ENCODE data around the gene LMBRD2.
"Not testable (repeated sequence)": the region's sequence is repeated elsewhere in the genome, so short reads cannot be mapped to it uniquely, and the experiment has no call there.

The LMBRD2 gene

GRCh38 chr5:36164461-36164860 lies 12.8 kb upstream of the LMBRD2 start:
- no peak for DNase-seq (ENCODE audit: low read depth, low spot score)

GRCh38 chr5:36162810-36163486 lies 11.3 kb upstream of the LMBRD2 start:
- H3K4me3 ChIP-seq (ENCODE audit: low read length), result no peak overlapping the region
- DNase-seq (ENCODE audit: low read depth, low spot score), result no peak

More at GRCh38 chr5:36164461-36164860, 12.8 kb upstream of the LMBRD2 start:
- no peak overlapping the region for H3K4me3 ChIP-seq (ENCODE audit: low read length)

GRCh38 chr5:36161361-36161760 lies 9.7 kb upstream of the LMBRD2 start:
- DNase-seq (ENCODE audit: low read depth, low spot score), result no peak
- no peak overlapping the region for H3K4me3 ChIP-seq (ENCODE audit: low read length)

GRCh38 chr5:36160617-36161016 lies 8.9 kb upstream of the LMBRD2 start:
- no peak for DNase-seq (ENCODE audit: low read depth, low spot score)
- H3K4me3 ChIP-seq (ENCODE audit: low read length), result no peak overlapping the region

- DNase-seq (ENCODE audit: low read depth, low spot score), result no peak
- H3K4me3 ChIP-seq (ENCODE audit: low read length), result no peak overlapping the region
Observed at GRCh38 chr5:36158144-36158543, 6.5 kb upstream of the LMBRD2 start.

GRCh38 chr5:36156619-36157018 lies 4.9 kb upstream of the LMBRD2 start:
- DNase-seq (ENCODE audit: low read depth, low spot score), result no peak
- no peak overlapping the region for H3K4me3 ChIP-seq (ENCODE audit: low read length)

- no peak overlapping the region for H3K4me3 ChIP-seq (ENCODE audit: low read length)
- DNase-seq (ENCODE audit: low read depth, low spot score), result no peak
Observed at GRCh38 chr5:36156121-36156601, 4.5 kb upstream of the LMBRD2 start.

GRCh38 chr5:36155291-36155690 lies 3.6 kb upstream of the LMBRD2 start:
- DNase-seq (ENCODE audit: low read depth, low spot score), result no peak
- H3K4me3 ChIP-seq (ENCODE audit: low read length), result no peak overlapping the region

GRCh38 chr5:36153726-36154125 lies 2.0 kb upstream of the LMBRD2 start:
- DNase-seq (ENCODE audit: low read depth, low spot score), result no peak
- H3K4me3 ChIP-seq (ENCODE audit: low read length), result no peak overlapping the region

GRCh38 chr5:36153298-36153677 lies 1.6 kb upstream of the LMBRD2 start:
- DNase-seq (ENCODE audit: low read depth, low spot score), result no peak
- H3K4me3 ChIP-seq (ENCODE audit: low read length), result peak overlapping the region; percentile 81

- peak overlapping the region; percentile 81 for H3K4me3 ChIP-seq (ENCODE audit: low read length)
- no peak for DNase-seq (ENCODE audit: low read depth, low spot score)
Observed at GRCh38 chr5:36152324-36153297, 924 bp upstream of the LMBRD2 start.

GRCh38 chr5:36150676-36151433 lies 832 bp downstream of the LMBRD2 start:
- peak overlapping the region; percentile 81 for H3K4me3 ChIP-seq (ENCODE audit: low read length)
- peak; percentile 62 for DNase-seq (ENCODE audit: low read depth, low spot score)

- H3K4me3 ChIP-seq (ENCODE audit: low read length), result no peak overlapping the region
- no peak for DNase-seq (ENCODE audit: low read depth, low spot score)
Observed at GRCh38 chr5:36147681-36148080, 4.0 kb downstream of the LMBRD2 start.

- DNase-seq (ENCODE audit: low read depth, low spot score), result no peak
Observed at GRCh38 chr5:36146390-36146789, 5.3 kb downstream of the LMBRD2 start.

GRCh38 chr5:36145311-36145710 lies 6.4 kb downstream of the LMBRD2 start:
- H3K4me3 ChIP-seq (ENCODE audit: low read length), result no peak overlapping the region
- no peak for DNase-seq (ENCODE audit: low read depth, low spot score)

More at GRCh38 chr5:36146390-36146789, 5.3 kb downstream of the LMBRD2 start:
- no peak overlapping the region for H3K4me3 ChIP-seq (ENCODE audit: low read length)

GRCh38 chr5:36138900-36139683 lies 12.6 kb downstream of the LMBRD2 start:
- DNase-seq (ENCODE audit: low read depth, low spot score), result no peak
- no peak overlapping the region for H3K4me3 ChIP-seq (ENCODE audit: low read length)

GRCh38 chr5:36136581-36136980 lies 15.1 kb downstream of the LMBRD2 start:
- no peak overlapping the region for H3K4me3 ChIP-seq (ENCODE audit: low read length)
- no peak for DNase-seq (ENCODE audit: low read depth, low spot score)

- no peak overlapping the region for H3K4me3 ChIP-seq (ENCODE audit: low read length)
- no peak for DNase-seq (ENCODE audit: low read depth, low spot score)
Observed at GRCh38 chr5:36135988-36136387, 15.7 kb downstream of the LMBRD2 start.

- not testable (repeated sequence) for H3K4me3 ChIP-seq (ENCODE audit: low read length); DNase-seq (ENCODE audit: low read depth, low spot score)
Observed at GRCh38 chr5:36133009-36133408, 18.7 kb downstream of the LMBRD2 start.
